Fibroblast of lung (primary cell): ENCODE measurements around the gene PGBD1. TPM values are rescaled to one million over a fixed set of nuclear protein-coding genes. Genes with fewer than 3 reads are reported as not detected.

Experiments used
- DNase-seq, 2 donors: peaks; one replicate each; pipeline versions ENCODE4 v3.0.0 to v3.0.0-alpha.2; 2010; ENCODE audit warnings: low read depth in 2 of 2
- H2AFZ ChIP-seq: 2 replicates; pipeline ENCODE4 v1.5.1; 2012; ENCODE audit warnings: low read length, control low read depth, inconsistent platforms
- H3K27ac ChIP-seq: 2 replicates; pipeline ENCODE4 v1.5.1; 2011; ENCODE audit warnings: low read length, control low read depth; ENCODE audit not compliant: insufficient read depth
- H3K27me3 ChIP-seq: 2 replicates; pipeline ENCODE4 v1.5.1; 2011; ENCODE audit warnings: mild to moderate bottlenecking, low read length; ENCODE audit not compliant: control insufficient read depth, insufficient read depth
- H3K36me3 ChIP-seq: 2 replicates; pipeline ENCODE4 v1.5.1; 2011; ENCODE audit warnings: low read length; ENCODE audit not compliant: control insufficient read depth, insufficient read depth
- H3K4me1 ChIP-seq: 2 replicates; pipeline ENCODE4 v1.5.1; 2011; ENCODE audit warnings: low read length; ENCODE audit not compliant: control insufficient read depth, insufficient read depth; ENCODE audit errors: extremely low read depth
- H3K4me2 ChIP-seq: 2 replicates; pipeline ENCODE4 v1.5.1; 2011; ENCODE audit warnings: low read length, control low read depth; ENCODE audit not compliant: insufficient read depth; ENCODE audit errors: extremely low read depth
- H3K4me3 ChIP-seq, 4 experiments: fragments of 200-600 bp in 1 of 4; sonication (generic) in 1 of 4; replicated peaks in 1 of 4; 2 replicates each; pipeline ENCODE4 v1.5.1; 2011 to 2016; ENCODE audit warnings: low read length in 4 of 4, low read depth in 3 of 4, mild to moderate bottlenecking in 3 of 4, control low read depth in 2 of 4, inconsistent platforms in 1 of 4, mixed read lengths in 1 of 4; ENCODE audit not compliant: insufficient read depth in 1 of 4; ENCODE audit errors: control extremely low read depth in 1 of 4
- H3K79me2 ChIP-seq: 2 replicates; pipeline ENCODE4 v1.5.1; 2012; ENCODE audit warnings: mild to moderate bottlenecking, low read length, inconsistent platforms; ENCODE audit not compliant: control insufficient read depth, insufficient read depth
- H3K9ac ChIP-seq: 2 replicates; pipeline ENCODE4 v1.5.1; 2011; ENCODE audit warnings: mild to moderate bottlenecking, low read length, control low read depth; ENCODE audit not compliant: insufficient read depth
- H3K9me3 ChIP-seq: 2 replicates; pipeline ENCODE4 v1.5.1; 2012; ENCODE audit warnings: low read depth, low read length; ENCODE audit not compliant: control insufficient read depth, insufficient read depth
- H4K20me1 ChIP-seq: 2 replicates; pipeline ENCODE4 v1.5.1; 2011; ENCODE audit warnings: low read length; ENCODE audit not compliant: control insufficient read depth, insufficient read depth; ENCODE audit errors: extremely low read depth
- EZH2 ChIP-seq: IDR thresholded peaks from 2 replicates; pipeline ENCODE4 v1.5.1; 2012; ENCODE audit warnings: low read length, control low read depth, mild to moderate bottlenecking; ENCODE audit errors: missing control alignments
- polyA plus RNA-seq, 2 donors: library from polyadenylated mRNA; depleted of rRNA in 1 of 2; stranded (reverse) in 1 of 2; unstranded in 1 of 2; fragments of >200 nt; gene quantifications; 2 replicates each; pipeline ENCODE4 v1.2.1, GENCODE V29; 2011 to 2012; ENCODE audit warnings: missing spikeins in 1 of 2
- total RNA-seq: library from RNA; depleted of rRNA; stranded (reverse); fragments of >200 nt; gene quantifications from 2 replicates; pipeline ENCODE4 v1.2.1, GENCODE V29; 2014
- TF ChIP-seq, protein P1 (sequence below), 2 donors: IDR thresholded peaks in 1 of 2; conservative IDR thresholded peaks in 1 of 2; 1 replicate in 1 of 2; 2 replicates in 1 of 2; pipeline ENCODE4 v1.5.1; 2011 to 2012; ENCODE audit warnings: low read length in 2 of 2, control low read depth in 1 of 2, inconsistent platforms in 1 of 2, low read depth in 1 of 2, mild to moderate bottlenecking in 1 of 2

The PGBD1 gene
- total and polyA plus RNA-seq, 2 donors (not counting 1 experiment from before 2014, with no cell fraction given): 5.5 to 5.8 TPM

DNA sequence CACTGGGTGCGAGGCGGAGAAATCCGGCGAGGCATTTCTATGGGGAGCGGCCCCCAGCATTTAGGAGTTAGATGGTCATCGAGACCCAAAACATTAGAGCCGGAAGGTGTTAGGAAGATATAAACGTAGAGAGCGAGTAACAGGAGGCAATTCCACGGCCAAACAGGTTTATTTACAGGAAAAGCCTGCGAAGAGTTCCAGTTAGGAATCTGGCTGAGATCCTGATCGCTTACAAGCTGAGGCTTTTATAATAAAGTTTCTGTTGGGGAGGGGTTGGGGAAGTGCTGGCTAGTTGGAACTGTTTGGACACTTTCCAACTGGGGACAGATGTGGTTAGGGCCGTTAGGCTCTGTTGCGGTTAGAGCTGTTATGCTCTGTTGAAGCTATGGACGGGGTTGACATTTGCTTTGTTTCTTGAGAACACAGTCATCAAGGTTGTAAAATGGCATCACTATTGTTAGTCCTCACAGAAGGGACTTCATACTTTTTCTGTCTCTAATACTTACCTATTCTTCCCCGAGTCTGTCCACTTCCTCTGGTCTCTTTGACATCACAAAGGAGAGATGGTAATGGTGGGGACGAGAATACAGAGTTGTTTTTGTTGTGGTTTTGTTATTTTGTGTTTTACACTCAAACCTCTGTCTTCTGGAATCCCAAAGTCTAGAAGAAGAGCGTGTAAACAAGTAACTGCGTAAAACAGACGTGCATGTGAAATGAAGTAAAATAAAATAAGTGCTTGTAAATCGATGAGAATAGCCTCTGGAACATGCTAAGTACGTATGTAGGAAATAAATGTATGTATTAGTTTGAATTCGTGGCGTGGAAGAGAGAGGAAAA, 55.1 kb downstream of the PGBD1 start:
- H3K27ac ChIP-seq: peak overlapping the region; percentile 88
- peak overlapping the region; percentile 94 for H3K4me2 ChIP-seq
- no peaks in the 10 kb centered on the region for H3K79me2 ChIP-seq
- H3K9me3 ChIP-seq: no peaks in the 10 kb centered on the region
- peaks cover 2% of the 10 kb centered on the region for H3K27me3 ChIP-seq
- H2AFZ ChIP-seq: peak overlapping the region; percentile 75
- no peaks in the 10 kb centered on the region for H4K20me1 ChIP-seq
- no peaks in the 10 kb centered on the region for H3K36me3 ChIP-seq
- TF ChIP-seq EZH2: no peak
- H3K4me3 ChIP-seq: peak overlapping the region; percentile 60 to 84 (median 76)
- peaks cover 8% of the 10 kb centered on the region for H3K4me1 ChIP-seq
- DNase-seq: peak; percentile 63 to 72
- peak overlapping the region; percentile 68 for H3K9ac ChIP-seq

DNA sequence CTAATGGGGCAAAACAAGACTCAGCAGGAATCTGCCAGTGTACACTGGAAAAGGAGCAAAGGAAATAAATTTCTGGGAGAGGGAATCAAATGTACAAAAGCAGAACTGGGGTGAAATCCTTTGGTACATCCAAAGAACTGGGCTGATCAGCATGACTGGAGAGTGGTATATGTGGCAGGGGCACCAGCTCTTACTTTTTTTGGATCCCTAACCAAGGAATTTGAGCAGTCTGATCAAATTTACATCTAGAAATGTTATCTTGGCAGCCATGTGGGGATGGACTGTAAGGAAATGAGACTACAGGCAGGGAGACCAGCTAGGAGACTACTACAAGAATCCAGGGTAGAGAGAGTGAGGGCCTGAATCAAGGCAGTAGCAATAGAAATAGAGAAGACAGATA, 55.7 kb downstream of the PGBD1 start:
- Histone ChIP-seq H3K4me3 (peak overlapping the region in 2 of 4 experiments; percentile 81 to 84), H3K27ac (no peak overlapping the region), H3K79me2 (no peaks in the 10 kb centered on the region), H3K9ac (no peak overlapping the region), H3K36me3 (no peaks in the 10 kb centered on the region), H3K9me3 (no peaks in the 10 kb centered on the region), H3K27me3 (peaks cover 2% of the 10 kb centered on the region), H3K4me1 (peaks cover 8% of the 10 kb centered on the region), H3K4me2 (peak overlapping the region; percentile 94), H2AFZ (peak overlapping the region; percentile 75), H4K20me1 (no peaks in the 10 kb centered on the region)
- TF ChIP-seq EZH2: no peak
- TF ChIP-seq, protein P1, sequence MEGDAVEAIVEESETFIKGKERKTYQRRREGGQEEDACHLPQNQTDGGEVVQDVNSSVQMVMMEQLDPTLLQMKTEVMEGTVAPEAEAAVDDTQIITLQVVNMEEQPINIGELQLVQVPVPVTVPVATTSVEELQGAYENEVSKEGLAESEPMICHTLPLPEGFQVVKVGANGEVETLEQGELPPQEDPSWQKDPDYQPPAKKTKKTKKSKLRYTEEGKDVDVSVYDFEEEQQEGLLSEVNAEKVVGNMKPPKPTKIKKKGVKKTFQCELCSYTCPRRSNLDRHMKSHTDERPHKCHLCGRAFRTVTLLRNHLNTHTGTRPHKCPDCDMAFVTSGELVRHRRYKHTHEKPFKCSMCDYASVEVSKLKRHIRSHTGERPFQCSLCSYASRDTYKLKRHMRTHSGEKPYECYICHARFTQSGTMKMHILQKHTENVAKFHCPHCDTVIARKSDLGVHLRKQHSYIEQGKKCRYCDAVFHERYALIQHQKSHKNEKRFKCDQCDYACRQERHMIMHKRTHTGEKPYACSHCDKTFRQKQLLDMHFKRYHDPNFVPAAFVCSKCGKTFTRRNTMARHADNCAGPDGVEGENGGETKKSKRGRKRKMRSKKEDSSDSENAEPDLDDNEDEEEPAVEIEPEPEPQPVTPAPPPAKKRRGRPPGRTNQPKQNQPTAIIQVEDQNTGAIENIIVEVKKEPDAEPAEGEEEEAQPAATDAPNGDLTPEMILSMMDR (conservative IDR thresholded peaks at IDR 0.05 in 1 of 2, IDR thresholded peaks at IDR 0.05 in 1 of 2; ENCODE audit: low read depth in 1 of 2, low read length in 2 of 2): no peak
- DNase-seq: peak in 1 of 2 donors; percentile 5

DNA sequence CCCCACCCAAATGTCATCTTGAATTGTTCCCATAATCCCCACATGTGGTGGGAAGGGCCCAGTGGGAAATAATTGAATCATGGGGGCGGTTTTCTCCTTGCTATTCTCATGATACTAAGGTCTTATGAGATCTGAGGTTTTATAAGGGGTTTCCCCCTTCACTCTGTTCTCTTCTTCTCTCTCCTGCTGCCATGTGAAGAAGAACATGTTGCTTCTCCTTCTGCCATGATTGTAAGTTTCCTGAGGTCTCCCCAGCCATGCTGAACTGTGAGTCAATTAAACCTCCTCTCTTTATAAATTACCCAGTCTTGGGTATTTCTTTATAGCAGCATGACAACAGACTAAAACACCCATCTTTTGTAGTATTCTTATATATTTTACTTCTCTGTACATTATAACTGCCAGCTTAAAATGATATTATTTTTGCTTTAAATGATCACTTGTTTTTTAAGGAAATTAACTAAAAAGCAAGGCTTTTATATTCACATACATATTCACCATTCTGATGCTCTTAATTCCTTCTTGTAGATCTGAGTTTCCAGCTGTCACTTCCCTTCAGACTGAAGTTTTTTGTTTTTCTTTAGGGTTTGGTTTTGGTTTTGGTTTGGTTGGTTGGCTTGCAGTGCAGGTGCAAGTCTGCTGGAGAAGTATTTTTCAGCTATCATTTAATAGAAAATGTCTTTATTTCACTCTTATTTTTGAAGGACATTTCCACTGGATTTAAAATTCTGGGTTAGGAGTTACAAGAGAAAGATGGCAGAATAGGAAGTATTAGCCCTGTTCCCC, 59.1 kb downstream of the PGBD1 start:
- no peak overlapping the region for H3K9ac ChIP-seq
- TF ChIP-seq, protein P1 (conservative IDR thresholded peaks at IDR 0.05 in 1 of 2, IDR thresholded peaks at IDR 0.05 in 1 of 2; ENCODE audit: low read depth in 1 of 2, low read length in 2 of 2): no peak
- TF ChIP-seq EZH2: no peak
- H3K4me3 ChIP-seq: no peak overlapping the region
- no peak overlapping the region for H2AFZ ChIP-seq
- no peaks in the 10 kb centered on the region for H3K36me3 ChIP-seq
- no peaks in the 10 kb centered on the region for H3K79me2 ChIP-seq
- H4K20me1 ChIP-seq: no peaks in the 10 kb centered on the region
- H3K4me1 ChIP-seq: peaks cover 5% of the 10 kb centered on the region
- H3K9me3 ChIP-seq: no peaks in the 10 kb centered on the region
- DNase-seq: no peak
- H3K4me2 ChIP-seq: no peak overlapping the region
- no peak overlapping the region for H3K27ac ChIP-seq
- peaks cover 4% of the 10 kb centered on the region for H3K27me3 ChIP-seq
